Iris pigment epithelial cell (primary cell): Measurements from ENCODE around the gene ZNF568.

ENCODE experiments used
- DNase-seq: peaks from one replicate; pipeline ENCODE4 v3.0.0-alpha.2; 2011; ENCODE audit warnings: low read depth

The ZNF568 gene

GRCh38 chr19:36999313-36999712 lies 83.2 kb downstream of the ZNF568 start:
- DNase-seq: no peak

- peak; percentile 77 for DNase-seq
Observed at GRCh38 chr19:37007587-37008220, 91.6 kb downstream of the ZNF568 start.

DNA sequence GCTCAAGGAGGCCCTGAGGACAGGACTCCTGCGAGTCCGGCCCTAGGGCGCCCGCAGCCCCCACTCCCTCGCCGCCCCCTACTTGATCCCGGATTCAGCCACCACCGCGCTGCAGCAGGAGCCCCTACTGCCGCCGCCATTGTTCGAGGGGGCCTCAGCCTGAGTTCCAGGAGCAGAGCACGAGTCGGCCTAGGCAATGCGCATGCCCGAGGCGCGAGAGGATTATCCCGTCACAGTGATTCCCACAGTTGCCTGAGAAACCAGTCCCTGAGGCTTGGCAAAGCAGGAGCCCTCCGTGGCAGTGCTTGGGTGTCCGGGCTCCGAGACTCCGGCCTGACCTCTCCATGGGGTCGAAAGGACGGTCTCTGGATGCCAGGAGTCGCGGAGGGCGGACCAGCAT lies 93.7 kb downstream of the ZNF568 start:
- DNase-seq: no peak

DNA sequence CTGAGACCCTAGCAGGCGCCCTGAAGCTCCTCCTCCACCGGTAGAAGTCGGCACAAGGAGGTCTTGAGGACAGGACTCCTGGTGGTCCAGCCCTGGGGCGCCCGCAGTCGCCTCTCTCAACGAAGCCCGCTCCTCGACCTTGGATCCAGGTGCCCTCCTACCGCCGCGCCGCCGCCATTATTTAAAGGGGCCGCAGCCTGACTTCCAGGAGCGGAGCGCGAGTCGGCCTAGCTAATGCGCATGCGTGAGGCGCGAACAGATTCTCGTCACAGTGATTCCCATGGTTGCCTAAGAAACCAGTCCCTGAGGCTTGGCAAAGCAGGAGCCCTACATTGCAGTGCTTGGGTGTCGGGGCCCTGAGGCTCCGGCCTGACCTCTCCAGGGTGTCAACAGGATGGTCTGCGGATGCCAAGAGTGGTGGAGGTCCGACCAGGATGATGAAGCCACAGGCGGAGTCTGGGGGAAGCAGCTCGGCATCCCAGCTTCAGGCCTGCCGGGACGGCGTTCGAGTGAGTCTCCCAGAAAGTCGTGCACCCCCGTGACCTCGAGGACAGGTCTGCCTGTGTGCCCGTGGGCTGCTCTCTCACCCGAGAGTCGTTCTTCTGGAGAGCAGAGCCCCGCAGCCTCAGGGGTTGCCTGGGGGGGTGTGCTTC lies 96.1 kb downstream of the ZNF568 start:
- no peak for DNase-seq

- no peak for DNase-seq
Observed at GRCh38 chr19:37014456-37014855, 98.3 kb downstream of the ZNF568 start.

DNA sequence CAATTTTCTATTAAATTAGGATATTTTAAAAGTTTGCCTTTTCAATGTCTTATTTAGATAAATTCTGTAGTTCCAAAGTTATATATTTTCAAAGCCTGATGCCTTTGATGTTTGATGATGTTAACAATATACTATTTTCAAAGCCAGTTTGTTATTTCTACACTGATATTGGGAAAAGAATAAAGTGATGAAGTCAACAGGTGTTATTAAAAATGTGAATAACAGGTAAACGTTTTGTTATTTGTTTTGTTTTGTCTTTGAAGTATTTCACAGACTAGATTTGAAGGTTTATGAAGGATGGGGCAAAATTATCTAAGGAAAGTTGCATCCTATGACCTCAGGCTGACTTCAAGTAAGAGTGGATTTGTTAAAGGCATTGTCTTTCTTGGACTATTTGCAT lies 129.0 kb downstream of the ZNF568 start:
- no peak for DNase-seq
